SK-N-SH treated with all-trans-retinoic acid at 6 μM for 48 hours (cell line): Measurements from ENCODE around the gene SNTB2.

Experiments used
- ATAC-seq: fragments of 200-7000 bp; cut with Tn5 transposase; 3 replicates; pipeline ENCODE4 v1.9.1; 2020; ENCODE audit warnings: mild to moderate bottlenecking, moderate library complexity
- ARNTL ChIP-seq: fragments of 450-650 bp; formaldehyde crosslinking; IDR thresholded peaks from 2 replicates; pipeline ENCODE4 v1.5.0; 2020; ENCODE audit warnings: low read depth, mild to moderate bottlenecking, moderate library complexity, borderline replicate concordance
- BACH2 ChIP-seq: fragments of 250-450 bp; sonication (Bioruptor Pico); IDR thresholded peaks from 2 replicates; pipeline ENCODE4 v1.9.0; 2021; ENCODE audit warnings: mild to moderate bottlenecking, borderline replicate concordance
- CSDC2 ChIP-seq: fragments of 250-450 bp; sonication (Bioruptor Pico); IDR thresholded peaks from 2 replicates; pipeline ENCODE4 v1.5.0; 2020; ENCODE audit warnings: mild to moderate bottlenecking, moderate library complexity
- CSRNP3 ChIP-seq: fragments of 250-450 bp; sonication (Bioruptor Pico); IDR thresholded peaks from 2 replicates; pipeline ENCODE4 v1.5.1; 2021; ENCODE audit warnings: mild to moderate bottlenecking, moderate library complexity
- ESRRG ChIP-seq: fragments of 250-450 bp; sonication (Bioruptor Pico); IDR thresholded peaks from 2 replicates; pipeline ENCODE4 v1.6.1; 2021; ENCODE audit warnings: mild to moderate bottlenecking
- GLIS3 ChIP-seq: fragments of 250-450 bp; sonication (Bioruptor Pico); IDR thresholded peaks from 2 replicates; pipeline ENCODE4 v1.5.0; 2020; ENCODE audit warnings: mild to moderate bottlenecking, moderate library complexity
- ISL1 ChIP-seq: fragments of 250-450 bp; sonication (Bioruptor Pico); IDR thresholded peaks from 2 replicates; pipeline ENCODE4 v2.1.2; 2022; ENCODE audit warnings: mild to moderate bottlenecking, moderate library complexity
- OSR1 ChIP-seq: fragments of 250-450 bp; sonication (Bioruptor Pico); IDR thresholded peaks from 2 replicates; pipeline ENCODE4 v1.8.0; 2022; ENCODE audit warnings: moderate library complexity, mild to moderate bottlenecking, inconsistent platforms
- POU6F1 ChIP-seq: fragments of 250-450 bp; sonication (Bioruptor Pico); IDR thresholded peaks from 2 replicates; pipeline ENCODE4 v1.8.0; 2021; ENCODE audit warnings: low read depth, mild to moderate bottlenecking, moderate library complexity, borderline replicate concordance
- PPARA ChIP-seq: fragments of 250-450 bp; sonication (Bioruptor Pico); IDR thresholded peaks from 2 replicates; pipeline ENCODE4 v1.5.0; 2020; ENCODE audit warnings: mild to moderate bottlenecking, borderline replicate concordance
- RARB ChIP-seq: fragments of 250-450 bp; sonication (Bioruptor Pico); IDR thresholded peaks from 2 replicates; pipeline ENCODE4 v1.8.0; 2021; ENCODE audit warnings: mild to moderate bottlenecking, moderate library complexity
- SNAI2 ChIP-seq: fragments of 250-450 bp; sonication (Bioruptor Pico); IDR thresholded peaks from 2 replicates; pipeline ENCODE4 v1.5.0; 2020; ENCODE audit warnings: mild to moderate bottlenecking, moderate library complexity
- TCF4 ChIP-seq: fragments of 250-450 bp; sonication (Bioruptor Pico); IDR thresholded peaks from 2 replicates; pipeline ENCODE4 v1.8.0; 2021; ENCODE audit warnings: mild to moderate bottlenecking, moderate library complexity, borderline replicate concordance
- TOX ChIP-seq: fragments of 250-450 bp; sonication (Bioruptor Pico); IDR thresholded peaks from 2 replicates; pipeline ENCODE4 v1.8.0; 2021; ENCODE audit warnings: mild to moderate bottlenecking, moderate library complexity, borderline replicate concordance
- ZC3H10 ChIP-seq: fragments of 250-450 bp; sonication (Bioruptor Pico); IDR thresholded peaks from 2 replicates; pipeline ENCODE4 v1.5.1; 2021; ENCODE audit warnings: mild to moderate bottlenecking, moderate library complexity
- ZFP3 ChIP-seq: fragments of 250-450 bp; sonication (Bioruptor Pico); IDR thresholded peaks from 2 replicates; pipeline ENCODE4 v1.5.0; 2020; ENCODE audit warnings: mild to moderate bottlenecking, moderate library complexity
- ZFP30 ChIP-seq: fragments of 450-650 bp; formaldehyde crosslinking; IDR thresholded peaks from 2 replicates; pipeline ENCODE4 v1.5.0; 2022; ENCODE audit warnings: mild to moderate bottlenecking, moderate library complexity
- ZNF565 ChIP-seq: fragments of 450-650 bp; formaldehyde crosslinking; conservative IDR thresholded peaks from 2 replicates; pipeline ENCODE4 v1.5.0; 2020; ENCODE audit warnings: low read depth, mild to moderate bottlenecking, moderate library complexity
- ZNF70 ChIP-seq: fragments of 450-650 bp; formaldehyde crosslinking; IDR thresholded peaks from 2 replicates; pipeline ENCODE4 v1.5.0; 2020; ENCODE audit warnings: mild to moderate bottlenecking, moderate library complexity
- ZNF8 ChIP-seq: fragments of 450-650 bp; formaldehyde crosslinking; IDR thresholded peaks from 2 replicates; pipeline ENCODE4 v1.5.0; 2020; ENCODE audit warnings: mild to moderate bottlenecking, moderate library complexity
- TF ChIP-seq, protein P1 (sequence below): fragments of 250-450 bp; sonication (Bioruptor Pico); IDR thresholded peaks from 2 replicates; pipeline ENCODE4 v1.5.0; 2020; ENCODE audit warnings: mild to moderate bottlenecking, moderate library complexity
- TF ChIP-seq, protein P2 (sequence below): fragments of 250-450 bp; sonication (Bioruptor Pico); IDR thresholded peaks from 2 replicates; pipeline ENCODE4 v1.5.1; 2020; ENCODE audit warnings: low read depth, mild to moderate bottlenecking, moderate library complexity

Gene SNTB2

GRCh38 chr16:69150146-69150865, 36.7 kb upstream of the SNTB2 start:
- ATAC-seq, result peak; percentile 97
- no peak for TF ChIP-seq RARB (CRISPR knock-in tag)
- TF ChIP-seq ESRRG (CRISPR knock-in tag), result no peak
- TF ChIP-seq POU6F1 (CRISPR knock-in tag), result no peak
- TF ChIP-seq, protein P1, sequence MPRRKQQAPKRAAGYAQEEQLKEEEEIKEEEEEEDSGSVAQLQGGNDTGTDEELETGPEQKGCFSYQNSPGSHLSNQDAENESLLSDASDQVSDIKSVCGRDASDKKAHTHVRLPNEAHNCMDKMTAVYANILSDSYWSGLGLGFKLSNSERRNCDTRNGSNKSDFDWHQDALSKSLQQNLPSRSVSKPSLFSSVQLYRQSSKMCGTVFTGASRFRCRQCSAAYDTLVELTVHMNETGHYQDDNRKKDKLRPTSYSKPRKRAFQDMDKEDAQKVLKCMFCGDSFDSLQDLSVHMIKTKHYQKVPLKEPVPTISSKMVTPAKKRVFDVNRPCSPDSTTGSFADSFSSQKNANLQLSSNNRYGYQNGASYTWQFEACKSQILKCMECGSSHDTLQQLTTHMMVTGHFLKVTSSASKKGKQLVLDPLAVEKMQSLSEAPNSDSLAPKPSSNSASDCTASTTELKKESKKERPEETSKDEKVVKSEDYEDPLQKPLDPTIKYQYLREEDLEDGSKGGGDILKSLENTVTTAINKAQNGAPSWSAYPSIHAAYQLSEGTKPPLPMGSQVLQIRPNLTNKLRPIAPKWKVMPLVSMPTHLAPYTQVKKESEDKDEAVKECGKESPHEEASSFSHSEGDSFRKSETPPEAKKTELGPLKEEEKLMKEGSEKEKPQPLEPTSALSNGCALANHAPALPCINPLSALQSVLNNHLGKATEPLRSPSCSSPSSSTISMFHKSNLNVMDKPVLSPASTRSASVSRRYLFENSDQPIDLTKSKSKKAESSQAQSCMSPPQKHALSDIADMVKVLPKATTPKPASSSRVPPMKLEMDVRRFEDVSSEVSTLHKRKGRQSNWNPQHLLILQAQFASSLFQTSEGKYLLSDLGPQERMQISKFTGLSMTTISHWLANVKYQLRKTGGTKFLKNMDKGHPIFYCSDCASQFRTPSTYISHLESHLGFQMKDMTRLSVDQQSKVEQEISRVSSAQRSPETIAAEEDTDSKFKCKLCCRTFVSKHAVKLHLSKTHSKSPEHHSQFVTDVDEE (CRISPR knock-in tag), result no peak

GRCh38 chr16:69157196-69157595, 29.8 kb upstream of the SNTB2 start:
- ATAC-seq, result no peak
- TF ChIP-seq, protein P2, sequence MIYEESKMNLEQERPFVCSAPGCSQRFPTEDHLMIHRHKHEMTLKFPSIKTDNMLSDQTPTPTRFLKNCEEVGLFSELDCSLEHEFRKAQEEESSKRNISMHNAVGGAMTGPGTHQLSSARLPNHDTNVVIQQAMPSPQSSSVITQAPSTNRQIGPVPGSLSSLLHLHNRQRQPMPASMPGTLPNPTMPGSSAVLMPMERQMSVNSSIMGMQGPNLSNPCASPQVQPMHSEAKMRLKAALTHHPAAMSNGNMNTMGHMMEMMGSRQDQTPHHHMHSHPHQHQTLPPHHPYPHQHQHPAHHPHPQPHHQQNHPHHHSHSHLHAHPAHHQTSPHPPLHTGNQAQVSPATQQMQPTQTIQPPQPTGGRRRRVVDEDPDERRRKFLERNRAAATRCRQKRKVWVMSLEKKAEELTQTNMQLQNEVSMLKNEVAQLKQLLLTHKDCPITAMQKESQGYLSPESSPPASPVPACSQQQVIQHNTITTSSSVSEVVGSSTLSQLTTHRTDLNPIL (CRISPR knock-in tag), result no peak
- TF ChIP-seq TCF4 (CRISPR knock-in tag), result no peak
- TF ChIP-seq TOX (CRISPR knock-in tag), result no peak
- no peak for TF ChIP-seq CSDC2 (CRISPR knock-in tag)
- no peak for TF ChIP-seq ZC3H10 (CRISPR knock-in tag)
- TF ChIP-seq, protein P1 (CRISPR knock-in tag), result no peak
- TF ChIP-seq ZNF8 (CRISPR knock-in tag), result no peak
- TF ChIP-seq SNAI2 (CRISPR knock-in tag), result no peak
- no peak for TF ChIP-seq OSR1
- no peak for TF ChIP-seq BACH2 (CRISPR knock-in tag)
- TF ChIP-seq, all 23 proteins: peak for 0

- TF ChIP-seq CSRNP3 (CRISPR knock-in tag) (no peak), CSDC2 (CRISPR knock-in tag) (no peak), SNAI2 (CRISPR knock-in tag) (no peak), PPARA (no peak), POU6F1 (CRISPR knock-in tag) (no peak), ZNF565 (CRISPR knock-in tag) (no peak), TCF4 (CRISPR knock-in tag) (no peak), ZFP30 (CRISPR knock-in tag) (no peak), ZNF8 (CRISPR knock-in tag) (no peak), ZC3H10 (CRISPR knock-in tag) (no peak), ZFP3 (no peak), BACH2 (CRISPR knock-in tag) (no peak), ISL1 (CRISPR knock-in tag) (no peak), ARNTL (no peak), OSR1 (no peak), GLIS3 (no peak), ZNF70 (CRISPR knock-in tag) (no peak)
- TF ChIP-seq, protein P2 (CRISPR knock-in tag), result no peak
- ATAC-seq, result no peak
These were observed 26.8 kb upstream of the SNTB2 start for GRCh38 chr16:69160192-69160591.
